IMR-90 (cell line): ENCODE results near the gene SGPL1. TPM values are rescaled to one million over a fixed set of nuclear protein-coding genes. Genes with fewer than 3 reads are reported as not detected.
A peak's percentile ranks its signal among the peaks of the same experiment; 100 is the strongest.

Experiments
- ATAC-seq: fragments of 200-7000 bp; cut with Tn5 transposase; 2 replicates; pipeline ENCODE4 v1.9.1; 2020; ENCODE audit warnings: low read depth, mild to moderate bottlenecking, moderate library complexity
- BruUV-seq: library from RNA; stranded (reverse); fragments of 400-500 nt; replicated peaks from 2 replicates; lab custom pipeline; 2021; lab: Mats Ljungman, UMichigan
- CTCF ChIA-PET: fragments of 300-600 bp; formaldehyde crosslinking; extraction: SDS; loops from one replicate; lab custom pipeline; 2021; ENCODE audit warnings: antibody characterized with exemption; lab: Yijun Ruan, JAX
- POLR2A ChIA-PET: fragments of 300-600 bp; sonication (Branson Sonifier 250); formaldehyde crosslinking; loops from one replicate; lab custom pipeline; 2022; ENCODE audit warnings: antibody characterized with exemption; ENCODE audit not compliant: unreplicated experiment; lab: Charles Lee
- DNase-seq: peaks from one replicate; pipeline ENCODE4 v3.0.0; 2013
- H2AFZ ChIP-seq: replicated peaks from 2 replicates; pipeline ENCODE3; 2013; ENCODE audit warnings: low read length, mild to moderate bottlenecking; ENCODE audit not compliant: poor library complexity
- H2AK5ac ChIP-seq: 2 replicates; pipeline ENCODE4 v1.6.1; 2013; ENCODE audit warnings: low read depth, low read length, inconsistent platforms
- H2AK9ac ChIP-seq: replicated peaks from 2 replicates; pipeline ENCODE3; 2013; ENCODE audit warnings: mild to moderate bottlenecking, low read depth, low read length, moderate library complexity; ENCODE audit not compliant: poor library complexity
- H2BK120ac ChIP-seq: 2 replicates; pipeline ENCODE4 v1.6.1; 2013; ENCODE audit warnings: low read depth, low read length, inconsistent platforms
- H2BK15ac ChIP-seq: 3 replicates; pipeline ENCODE4 v1.6.1; 2013; ENCODE audit warnings: low read depth, low read length, inconsistent platforms
- H2BK20ac ChIP-seq: 2 replicates; pipeline ENCODE4 v1.6.1; 2013; ENCODE audit warnings: low read depth, mild to moderate bottlenecking, inconsistent platforms, low read length, moderate library complexity
- H2BK5ac ChIP-seq: 2 replicates; pipeline ENCODE4 v1.6.1; 2013; ENCODE audit warnings: mild to moderate bottlenecking, low read depth, low read length, inconsistent platforms; ENCODE audit not compliant: poor library complexity, severe bottlenecking
- H3K14ac ChIP-seq: replicated peaks from 2 replicates; pipeline ENCODE4 v1.6.1; 2013; ENCODE audit warnings: low read depth, low read length, inconsistent platforms
- H3K18ac ChIP-seq: 2 replicates; pipeline ENCODE4 v1.6.1; 2013; ENCODE audit warnings: low read depth, low read length, control low read depth
- H3K23ac ChIP-seq: 2 replicates; pipeline ENCODE4 v1.6.1; 2013; ENCODE audit warnings: low read depth, low read length, inconsistent platforms
- H3K27ac ChIP-seq: 2 replicates; pipeline ENCODE4 v1.5.1; 2013; ENCODE audit warnings: mild to moderate bottlenecking, control low read depth, low read length; ENCODE audit not compliant: insufficient read depth
- H3K27me3 ChIP-seq: 2 replicates; pipeline ENCODE4 v1.6.1; 2013; ENCODE audit warnings: low read length; ENCODE audit not compliant: control insufficient read depth, insufficient read depth
- H3K36me3 ChIP-seq: 2 replicates; pipeline ENCODE4 v1.6.1; 2013; ENCODE audit warnings: low read length, mixed read lengths; ENCODE audit not compliant: control insufficient read depth, insufficient read depth
- H3K4ac ChIP-seq: 2 replicates; pipeline ENCODE4 v1.6.1; 2013; ENCODE audit warnings: low read depth, low read length, inconsistent platforms
- H3K4me1 ChIP-seq: 2 replicates; pipeline ENCODE4 v1.6.1; 2013; ENCODE audit warnings: low read length, mixed read lengths; ENCODE audit not compliant: control insufficient read depth, insufficient read depth
- H3K4me2 ChIP-seq: 2 replicates; pipeline ENCODE4 v1.6.1; 2013; ENCODE audit warnings: low read depth, mild to moderate bottlenecking, control low read depth, low read length, moderate library complexity
- H3K4me3 ChIP-seq: 2 replicates; pipeline ENCODE4 v1.5.1; 2013; ENCODE audit warnings: low read depth, mild to moderate bottlenecking, control low read depth, low read length, moderate library complexity; ENCODE audit not compliant: insufficient read depth
- H3K56ac ChIP-seq: 2 replicates; pipeline ENCODE4 v1.6.1; 2013; ENCODE audit warnings: low read length, inconsistent platforms; ENCODE audit not compliant: insufficient read depth; ENCODE audit errors: extremely low read depth
- H3K79me1 ChIP-seq, 2 experiments: 2 replicates each; pipeline ENCODE4 v1.6.1; 2013; ENCODE audit warnings: low read length in 2 of 2, inconsistent platforms in 1 of 2, low read depth in 1 of 2
- H3K9ac ChIP-seq: 2 replicates; pipeline ENCODE4 v1.6.1; 2013; ENCODE audit warnings: low read depth, low read length, control low read depth
- H3K9me1 ChIP-seq: 2 replicates; pipeline ENCODE4 v1.6.1; 2013; ENCODE audit warnings: low read length, inconsistent platforms; ENCODE audit not compliant: insufficient read depth
- H3K9me3 ChIP-seq: 2 replicates; pipeline ENCODE4 v1.6.1; 2013; ENCODE audit warnings: low read length; ENCODE audit not compliant: control insufficient read depth, insufficient read depth
- H4K20me1 ChIP-seq: 2 replicates; pipeline ENCODE4 v1.6.1; 2013; ENCODE audit warnings: low read length, inconsistent platforms; ENCODE audit not compliant: insufficient read depth
- H4K5ac ChIP-seq: 2 replicates; pipeline ENCODE4 v1.6.1; 2013; ENCODE audit warnings: mild to moderate bottlenecking, low read depth, low read length, control low read depth
- H4K8ac ChIP-seq, 2 experiments: 2 replicates each; pipeline ENCODE4 v1.6.1; 2013; ENCODE audit warnings: low read depth in 2 of 2, low read length in 2 of 2, control low read depth in 1 of 2, inconsistent platforms in 1 of 2
- H4K91ac ChIP-seq: 2 replicates; pipeline ENCODE4 v1.6.1; 2013; ENCODE audit warnings: low read depth, low read length, inconsistent platforms; ENCODE audit not compliant: insufficient read depth
- CEBPB ChIP-seq: IDR thresholded peaks from 2 replicates; pipeline ENCODE4 v1.6.1; 2012; ENCODE audit warnings: low read depth, low read length, improper control_type of control experiment
- MXI1 ChIP-seq: IDR thresholded peaks from 2 replicates; pipeline ENCODE4 v1.6.1; 2012; ENCODE audit warnings: low read depth, mild to moderate bottlenecking, low read length, moderate library complexity, borderline replicate concordance
- RAD21 ChIP-seq: IDR thresholded peaks from 2 replicates; pipeline ENCODE4 v1.6.1; 2012; ENCODE audit warnings: low read length, improper control_type of control experiment
- WGBS, 2 experiments: methylation state at CpG; one replicate each; pipeline versions ENCODE4 v1.1.5 to v1.1.7; 2013; ENCODE audit warnings: missing lambda C conversion rate in 2 of 2; ENCODE audit not compliant: insufficient read length in 1 of 2; ENCODE audit errors: extremely low coverage in 2 of 2; 5-methylcytosine and 5-hydroxymethylcytosine counted together
- dilution Hi-C: fragments of 300-500 bp; cut with HindIII; formaldehyde crosslinking; loops from one replicate; pipeline ENCODE4 v1.14.3; 2018; ENCODE audit warnings: low sequenced_read_pairs; ENCODE audit not compliant: unreplicated experiment
- in situ Hi-C: fragments of 300-500 bp; cut with MboI; formaldehyde crosslinking; loops from 3 replicates; pipeline ENCODE4 v1.14.3; 2019; ENCODE audit warnings: low sequenced_read_pairs, inconsistent platforms, mixed read lengths
- intact Hi-C: fragments of 100-400 bp; cut with micrococcal nuclease; formaldehyde crosslinking; loops from 2 replicates; pipeline ENCODE4 v1.10.0; 2022
- polyA plus RNA-seq, 3 experiments: library from polyadenylated mRNA; depleted of rRNA; stranded (reverse); fragments of >200 nt; gene quantifications; 2 replicates each; pipeline ENCODE4 v1.2.3, GENCODE V29; 2012; ENCODE audit warnings: low replicate concordance in 1 of 3
- total RNA-seq: library from RNA; depleted of rRNA; stranded (reverse); fragments of >200 nt; gene quantifications from 2 replicates; pipeline ENCODE4 v1.2.3, GENCODE V29; 2012

The SGPL1 gene
- total and polyA plus RNA-seq, 2 of the 4 experiments (the other 2 are of a cell fraction), result 12.2 to 26.7 TPM

GRCh38 chr10:70908406-70909296 lies 92.9 kb downstream of the SGPL1 start (continued):
- TF ChIP-seq CEBPB, result no peak

- POLR2A ChIA-PET, result no interaction called here
- no peak for DNase-seq
- 83 to 100% methylated on average over 1 to 2 of the region's 9 CpGs for WGBS, 2 experiments
These were observed 93.7 kb downstream of the SGPL1 start for GRCh38 chr10:70909326-70909935.

More at GRCh38 chr10:70909326-70909935, 93.7 kb downstream of the SGPL1 start:
- Histone ChIP-seq H3K14ac (no peak overlapping the region), H3K18ac (no peak overlapping the region), H2BK5ac (no peak overlapping the region), H3K4me2 (no peak overlapping the region), H2AFZ (peak overlapping the region; percentile 11), H3K27ac (no peak overlapping the region), H3K4ac (no peak overlapping the region), H3K4me1 (no peaks in the 10 kb centered on the region), H3K56ac (no peak overlapping the region), H3K36me3 (no peaks in the 10 kb centered on the region), H3K27me3 (peaks cover 72% of the 10 kb centered on the region), H3K9me3 (no peaks in the 10 kb centered on the region), H3K9ac (no peak overlapping the region), H3K4me3 (no peak overlapping the region), H4K91ac (no peak overlapping the region), H3K9me1 (no peaks in the 10 kb centered on the region), H2BK120ac (no peak overlapping the region), H4K5ac (no peak overlapping the region), H2BK20ac (no peak overlapping the region), H2BK15ac (no peak overlapping the region), H2AK9ac (no peak overlapping the region), H2AK5ac (no peak overlapping the region), H3K79me1 (no peaks in the 10 kb centered on the region), H3K23ac (no peak overlapping the region), H4K8ac (no peak overlapping the region), H4K20me1 (no peaks in the 10 kb centered on the region; the same call in 1 of the 2 replicates)
- in situ Hi-C loops, result no loop called here
- no TSS peak for BruUV-seq
- no peak for TF ChIP-seq CEBPB
- TF ChIP-seq MXI1, result no peak
- TF ChIP-seq RAD21, result no peak
- dilution Hi-C loops, result no loop called here
- intact Hi-C loops, result no loop called here
- no peak for ATAC-seq
- CTCF ChIA-PET, result interaction anchor here (0.5 kb wide), 1 partner anchor 22 kb away, joined by 5 read pairs; no protein-coding TSS in a partner anchor
